ENCODE measurements around the gene ENG.
"Not testable (repeated sequence)": the region's sequence is repeated elsewhere in the genome, so short reads cannot be mapped to it uniquely, and the experiment has no call there.

The ENG gene

GRCh38 chr9:127865645-127866464 is 11.4 kb upstream of the ENG start:
- DNase-seq (ENCODE audit: low read depth): no peak

GRCh38 chr9:127863191-127863621 is 8.7 kb upstream of the ENG start:
- DNase-seq (ENCODE audit: low read depth): no peak

GRCh38 chr9:127862075-127863011 is 7.9 kb upstream of the ENG start:
- peak; percentile 13 for DNase-seq (ENCODE audit: low read depth)

GRCh38 chr9:127860779-127861178 is 6.3 kb upstream of the ENG start:
- DNase-seq (ENCODE audit: low read depth): no peak

- no peak for DNase-seq (ENCODE audit: low read depth)
These were observed 5.8 kb upstream of the ENG start for GRCh38 chr9:127860260-127860659.

GRCh38 chr9:127858041-127858512 is 3.6 kb upstream of the ENG start:
- DNase-seq (ENCODE audit: low read depth): no peak

GRCh38 chr9:127857278-127857677 is 2.8 kb upstream of the ENG start:
- DNase-seq (ENCODE audit: low read depth): no peak

- no peak for DNase-seq (ENCODE audit: low read depth)
These were observed 2.3 kb upstream of the ENG start for GRCh38 chr9:127856729-127857116.

GRCh38 chr9:127856094-127856728 is 1.8 kb upstream of the ENG start:
- no peak for DNase-seq (ENCODE audit: low read depth)

- no peak for DNase-seq (ENCODE audit: low read depth)
These were observed 1.1 kb upstream of the ENG start for GRCh38 chr9:127855522-127855921.

- DNase-seq (ENCODE audit: low read depth): no peak
These were observed 502 bp upstream of the ENG start for GRCh38 chr9:127854960-127855359.

- no peak for DNase-seq (ENCODE audit: low read depth)
These were observed 910 bp downstream of the ENG start for GRCh38 chr9:127853312-127854183.

- no peak for DNase-seq (ENCODE audit: low read depth)
These were observed 1.6 kb downstream of the ENG start for GRCh38 chr9:127852829-127853228.

- no peak for DNase-seq (ENCODE audit: low read depth)
These were observed 4.1 kb downstream of the ENG start for GRCh38 chr9:127850286-127850830.

- no peak for DNase-seq (ENCODE audit: low read depth)
These were observed 5.5 kb downstream of the ENG start for GRCh38 chr9:127848756-127849504.

GRCh38 chr9:127847833-127848755 is 6.4 kb downstream of the ENG start:
- DNase-seq (ENCODE audit: low read depth): no peak

GRCh38 chr9:127847178-127847510 is 7.3 kb downstream of the ENG start:
- no peak for DNase-seq (ENCODE audit: low read depth)

- no peak for DNase-seq (ENCODE audit: low read depth)
These were observed 7.8 kb downstream of the ENG start for GRCh38 chr9:127846443-127847177.

GRCh38 chr9:127845619-127846018 is 8.8 kb downstream of the ENG start:
- not testable (repeated sequence) for DNase-seq (ENCODE audit: low read depth)
